Measurements from ENCODE around the gene IL17RC.

- TF ChIP-seq CTCF (IDR thresholded peaks at IDR 0.05 in 2 of 3, conservative IDR thresholded peaks at IDR 0.05 in 1 of 3; ENCODE audit: borderline replicate concordance in 1 of 3, insufficient read depth in 1 of 3, low read depth in 2 of 3, low read length in 2 of 3) (no peak), CEBPB (IDR thresholded peaks at IDR 0.05; ENCODE audit: low read depth) (no peak), SRF (IDR thresholded peaks at IDR 0.05; ENCODE audit: low read depth) (no peak), REST (IDR thresholded peaks at IDR 0.05; ENCODE audit: low read depth) (no peak), EZH2phosphoT487 (IDR thresholded peaks at IDR 0.05; ENCODE audit: borderline replicate concordance) (no peak)
These were observed 29.4 kb upstream of the IL17RC start for GRCh38 chr3:9887480-9887879.
